Sigmoid colon (tissue), 4 donors: Measurements from ENCODE around the gene CDKL2.

Experiments
- POLR2A ChIP-seq, 2 donors: fragments of 450-650 bp; IDR thresholded peaks; one replicate each; pipeline ENCODE4 v1.6.1; 2016; ENCODE audit warnings: antibody characterized with exemption in 2 of 2, mild to moderate bottlenecking in 2 of 2, moderate library complexity in 2 of 2
- POLR2AphosphoS5 ChIP-seq, 4 donors: sonication (generic); formaldehyde crosslinking; IDR thresholded peaks; one replicate each; pipeline ENCODE4 v1.6.1; 2017; ENCODE audit warnings: antibody characterized with exemption in 4 of 4
- TF ChIP-seq, protein P1 (sequence below), 4 experiments: fragments of 450-650 bp in 3 of 4; fragments of 200-600 bp in 1 of 4; IDR thresholded peaks; one replicate each; pipeline ENCODE4 v1.5.1; 2016 to 2019; ENCODE audit warnings: antibody characterized with exemption in 4 of 4, mild to moderate bottlenecking in 3 of 4, moderate library complexity in 2 of 4

DNA sequence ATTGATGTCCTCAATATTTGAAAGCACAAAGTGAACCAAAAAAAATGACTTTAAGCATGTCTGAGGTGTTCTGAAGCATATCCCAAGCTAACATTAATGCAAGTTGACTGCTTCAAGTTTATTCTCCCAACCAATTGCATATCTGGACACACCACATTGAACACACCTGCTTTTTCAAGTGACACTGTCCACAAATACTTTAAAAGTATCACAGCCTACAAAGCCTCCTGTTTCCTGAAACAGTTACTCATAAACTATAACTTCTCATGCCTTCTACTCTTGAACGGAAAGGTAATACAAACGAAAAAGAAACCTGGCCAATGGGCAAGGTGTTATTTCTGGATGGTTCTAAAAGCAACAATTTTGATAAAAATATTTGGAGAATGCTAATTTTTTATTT lies 1.1 kb downstream of the CDKL2 start:
- TF ChIP-seq POLR2A (IDR thresholded peaks at IDR 0.05) (no peak), POLR2AphosphoS5 (IDR thresholded peaks at IDR 0.05) (no peak)
- TF ChIP-seq, protein P1, sequence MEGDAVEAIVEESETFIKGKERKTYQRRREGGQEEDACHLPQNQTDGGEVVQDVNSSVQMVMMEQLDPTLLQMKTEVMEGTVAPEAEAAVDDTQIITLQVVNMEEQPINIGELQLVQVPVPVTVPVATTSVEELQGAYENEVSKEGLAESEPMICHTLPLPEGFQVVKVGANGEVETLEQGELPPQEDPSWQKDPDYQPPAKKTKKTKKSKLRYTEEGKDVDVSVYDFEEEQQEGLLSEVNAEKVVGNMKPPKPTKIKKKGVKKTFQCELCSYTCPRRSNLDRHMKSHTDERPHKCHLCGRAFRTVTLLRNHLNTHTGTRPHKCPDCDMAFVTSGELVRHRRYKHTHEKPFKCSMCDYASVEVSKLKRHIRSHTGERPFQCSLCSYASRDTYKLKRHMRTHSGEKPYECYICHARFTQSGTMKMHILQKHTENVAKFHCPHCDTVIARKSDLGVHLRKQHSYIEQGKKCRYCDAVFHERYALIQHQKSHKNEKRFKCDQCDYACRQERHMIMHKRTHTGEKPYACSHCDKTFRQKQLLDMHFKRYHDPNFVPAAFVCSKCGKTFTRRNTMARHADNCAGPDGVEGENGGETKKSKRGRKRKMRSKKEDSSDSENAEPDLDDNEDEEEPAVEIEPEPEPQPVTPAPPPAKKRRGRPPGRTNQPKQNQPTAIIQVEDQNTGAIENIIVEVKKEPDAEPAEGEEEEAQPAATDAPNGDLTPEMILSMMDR (IDR thresholded peaks at IDR 0.05) = no peak
